IMR-90 (cell line): ENCODE results near the gene STAC. TPM values are rescaled to one million over a fixed set of nuclear protein-coding genes. Genes with fewer than 3 reads are reported as not detected.

ENCODE experiments used
- ATAC-seq: fragments of 200-7000 bp; cut with Tn5 transposase; 2 replicates; pipeline ENCODE4 v1.9.1; 2020; ENCODE audit warnings: low read depth, mild to moderate bottlenecking, moderate library complexity
- BruUV-seq: library from RNA; stranded (reverse); fragments of 400-500 nt; replicated peaks from 2 replicates; lab custom pipeline; 2021; lab: Mats Ljungman, UMichigan
- CTCF ChIA-PET: fragments of 300-600 bp; formaldehyde crosslinking; extraction: SDS; loops from one replicate; lab custom pipeline; 2021; ENCODE audit warnings: antibody characterized with exemption; lab: Yijun Ruan, JAX
- POLR2A ChIA-PET: fragments of 300-600 bp; sonication (Branson Sonifier 250); formaldehyde crosslinking; loops from one replicate; lab custom pipeline; 2022; ENCODE audit warnings: antibody characterized with exemption; ENCODE audit not compliant: unreplicated experiment; lab: Charles Lee
- DNase-seq: peaks from one replicate; pipeline ENCODE4 v3.0.0; 2013
- H2AFZ ChIP-seq: replicated peaks from 2 replicates; pipeline ENCODE3; 2013; ENCODE audit warnings: low read length, mild to moderate bottlenecking; ENCODE audit not compliant: poor library complexity
- H2AK5ac ChIP-seq: 2 replicates; pipeline ENCODE4 v1.6.1; 2013; ENCODE audit warnings: low read depth, low read length, inconsistent platforms
- H2AK9ac ChIP-seq: replicated peaks from 2 replicates; pipeline ENCODE3; 2013; ENCODE audit warnings: mild to moderate bottlenecking, low read depth, low read length, moderate library complexity; ENCODE audit not compliant: poor library complexity
- H2BK120ac ChIP-seq: 2 replicates; pipeline ENCODE4 v1.6.1; 2013; ENCODE audit warnings: low read depth, low read length, inconsistent platforms
- H2BK15ac ChIP-seq: 3 replicates; pipeline ENCODE4 v1.6.1; 2013; ENCODE audit warnings: low read depth, low read length, inconsistent platforms
- H2BK20ac ChIP-seq: 2 replicates; pipeline ENCODE4 v1.6.1; 2013; ENCODE audit warnings: low read depth, mild to moderate bottlenecking, inconsistent platforms, low read length, moderate library complexity
- H2BK5ac ChIP-seq: 2 replicates; pipeline ENCODE4 v1.6.1; 2013; ENCODE audit warnings: mild to moderate bottlenecking, low read depth, low read length, inconsistent platforms; ENCODE audit not compliant: poor library complexity, severe bottlenecking
- H3K14ac ChIP-seq: replicated peaks from 2 replicates; pipeline ENCODE4 v1.6.1; 2013; ENCODE audit warnings: low read depth, low read length, inconsistent platforms
- H3K18ac ChIP-seq: 2 replicates; pipeline ENCODE4 v1.6.1; 2013; ENCODE audit warnings: low read depth, low read length, control low read depth
- H3K23ac ChIP-seq: 2 replicates; pipeline ENCODE4 v1.6.1; 2013; ENCODE audit warnings: low read depth, low read length, inconsistent platforms
- H3K27ac ChIP-seq: 2 replicates; pipeline ENCODE4 v1.5.1; 2013; ENCODE audit warnings: mild to moderate bottlenecking, control low read depth, low read length; ENCODE audit not compliant: insufficient read depth
- H3K27me3 ChIP-seq: 2 replicates; pipeline ENCODE4 v1.6.1; 2013; ENCODE audit warnings: low read length; ENCODE audit not compliant: control insufficient read depth, insufficient read depth
- H3K36me3 ChIP-seq: 2 replicates; pipeline ENCODE4 v1.6.1; 2013; ENCODE audit warnings: low read length, mixed read lengths; ENCODE audit not compliant: control insufficient read depth, insufficient read depth
- H3K4ac ChIP-seq: 2 replicates; pipeline ENCODE4 v1.6.1; 2013; ENCODE audit warnings: low read depth, low read length, inconsistent platforms
- H3K4me1 ChIP-seq: 2 replicates; pipeline ENCODE4 v1.6.1; 2013; ENCODE audit warnings: low read length, mixed read lengths; ENCODE audit not compliant: control insufficient read depth, insufficient read depth
- H3K4me2 ChIP-seq: 2 replicates; pipeline ENCODE4 v1.6.1; 2013; ENCODE audit warnings: low read depth, mild to moderate bottlenecking, control low read depth, low read length, moderate library complexity
- H3K4me3 ChIP-seq: 2 replicates; pipeline ENCODE4 v1.5.1; 2013; ENCODE audit warnings: low read depth, mild to moderate bottlenecking, control low read depth, low read length, moderate library complexity; ENCODE audit not compliant: insufficient read depth
- H3K56ac ChIP-seq: 2 replicates; pipeline ENCODE4 v1.6.1; 2013; ENCODE audit warnings: low read length, inconsistent platforms; ENCODE audit not compliant: insufficient read depth; ENCODE audit errors: extremely low read depth
- H3K79me1 ChIP-seq, 2 experiments: 2 replicates each; pipeline ENCODE4 v1.6.1; 2013; ENCODE audit warnings: low read length in 2 of 2, inconsistent platforms in 1 of 2, low read depth in 1 of 2
- H3K9ac ChIP-seq: 2 replicates; pipeline ENCODE4 v1.6.1; 2013; ENCODE audit warnings: low read depth, low read length, control low read depth
- H3K9me1 ChIP-seq: 2 replicates; pipeline ENCODE4 v1.6.1; 2013; ENCODE audit warnings: low read length, inconsistent platforms; ENCODE audit not compliant: insufficient read depth
- H3K9me3 ChIP-seq: 2 replicates; pipeline ENCODE4 v1.6.1; 2013; ENCODE audit warnings: low read length; ENCODE audit not compliant: control insufficient read depth, insufficient read depth
- H4K20me1 ChIP-seq: 2 replicates; pipeline ENCODE4 v1.6.1; 2013; ENCODE audit warnings: low read length, inconsistent platforms; ENCODE audit not compliant: insufficient read depth
- H4K5ac ChIP-seq: 2 replicates; pipeline ENCODE4 v1.6.1; 2013; ENCODE audit warnings: mild to moderate bottlenecking, low read depth, low read length, control low read depth
- H4K8ac ChIP-seq, 2 experiments: 2 replicates each; pipeline ENCODE4 v1.6.1; 2013; ENCODE audit warnings: low read depth in 2 of 2, low read length in 2 of 2, control low read depth in 1 of 2, inconsistent platforms in 1 of 2
- H4K91ac ChIP-seq: 2 replicates; pipeline ENCODE4 v1.6.1; 2013; ENCODE audit warnings: low read depth, low read length, inconsistent platforms; ENCODE audit not compliant: insufficient read depth
- CEBPB ChIP-seq: IDR thresholded peaks from 2 replicates; pipeline ENCODE4 v1.6.1; 2012; ENCODE audit warnings: low read depth, low read length, improper control_type of control experiment
- CHD1 ChIP-seq: IDR thresholded peaks from 2 replicates; pipeline ENCODE4 v1.6.1; 2012; ENCODE audit warnings: low read depth, low read length, improper control_type of control experiment
- CTCF ChIP-seq: conservative IDR thresholded peaks from 2 replicates; pipeline ENCODE4 v1.5.1; 2012; ENCODE audit warnings: mild to moderate bottlenecking, low read depth, low read length, improper control_type of control experiment
- ELK1 ChIP-seq: fragments of 150-350 bp; IDR thresholded peaks from 2 replicates; pipeline ENCODE4 v1.6.1; 2016; ENCODE audit warnings: low read depth, mild to moderate bottlenecking, low read length, moderate library complexity, borderline replicate concordance
- MAZ ChIP-seq: IDR thresholded peaks from 2 replicates; pipeline ENCODE4 v1.6.1; 2012; ENCODE audit warnings: low read depth, mild to moderate bottlenecking, low read length, improper control_type of control experiment, moderate library complexity, borderline replicate concordance
- NFE2L2 ChIP-seq: fragments of 150-350 bp; IDR thresholded peaks from 2 replicates; pipeline ENCODE4 v1.6.1; 2016; ENCODE audit warnings: low read depth, mild to moderate bottlenecking, low read length
- POLR2A ChIP-seq: IDR thresholded peaks from 2 replicates; pipeline ENCODE4 v1.6.1; 2012; ENCODE audit warnings: mild to moderate bottlenecking, low read depth, low read length
- RFX5 ChIP-seq: IDR thresholded peaks from 2 replicates; pipeline ENCODE4 v1.8.0; 2012; ENCODE audit warnings: low read depth, mild to moderate bottlenecking, low read length, moderate library complexity
- SMC3 ChIP-seq: fragments of 150-350 bp; IDR thresholded peaks from 2 replicates; pipeline ENCODE4 v1.6.1; 2016; ENCODE audit warnings: low read depth, mild to moderate bottlenecking, antibody characterized with exemption, low read length, moderate library complexity
- USF2 ChIP-seq: fragments of 150-350 bp; IDR thresholded peaks from 2 replicates; pipeline ENCODE4 v1.6.1; 2017; ENCODE audit warnings: mild to moderate bottlenecking, antibody characterized with exemption, low read length, low read depth
- WGBS, 2 experiments: methylation state at CpG; one replicate each; pipeline versions ENCODE4 v1.1.5 to v1.1.7; 2013; ENCODE audit warnings: missing lambda C conversion rate in 2 of 2; ENCODE audit not compliant: insufficient read length in 1 of 2; ENCODE audit errors: extremely low coverage in 2 of 2; 5-methylcytosine and 5-hydroxymethylcytosine counted together
- dilution Hi-C: fragments of 300-500 bp; cut with HindIII; formaldehyde crosslinking; loops from one replicate; pipeline ENCODE4 v1.14.3; 2018; ENCODE audit warnings: low sequenced_read_pairs; ENCODE audit not compliant: unreplicated experiment
- in situ Hi-C: fragments of 300-500 bp; cut with MboI; formaldehyde crosslinking; loops from 3 replicates; pipeline ENCODE4 v1.14.3; 2019; ENCODE audit warnings: low sequenced_read_pairs, inconsistent platforms, mixed read lengths
- intact Hi-C: fragments of 100-400 bp; cut with micrococcal nuclease; formaldehyde crosslinking; loops from 2 replicates; pipeline ENCODE4 v1.10.0; 2022
- polyA plus RNA-seq, 3 experiments: library from polyadenylated mRNA; depleted of rRNA; stranded (reverse); fragments of >200 nt; gene quantifications; 2 replicates each; pipeline ENCODE4 v1.2.3, GENCODE V29; 2012; ENCODE audit warnings: low replicate concordance in 1 of 3
- total RNA-seq: library from RNA; depleted of rRNA; stranded (reverse); fragments of >200 nt; gene quantifications from 2 replicates; pipeline ENCODE4 v1.2.3, GENCODE V29; 2012

STAC gene
- total and polyA plus RNA-seq, 2 of the 4 experiments (the other 2 are of a cell fraction), result 0.19 to 0.36 TPM

GRCh38 chr3:36542186-36542585 is 161.9 kb downstream of the STAC start:
- Histone ChIP-seq H2BK120ac (no peak overlapping the region), H2BK20ac (no peak overlapping the region), H2AK5ac (no peak overlapping the region), H2AK9ac (no peak overlapping the region), H3K4ac (no peak overlapping the region), H4K5ac (no peak overlapping the region), H4K8ac (no peak overlapping the region), H4K91ac (no peak overlapping the region), H3K9ac (no peak overlapping the region), H2BK5ac (no peak overlapping the region), H3K18ac (no peak overlapping the region), H3K9me3 (no peaks in the 10 kb centered on the region), H3K9me1 (no peaks in the 10 kb centered on the region), H3K79me1 (no peaks in the 10 kb centered on the region), H3K4me3 (no peak overlapping the region), H2BK15ac (no peak overlapping the region), H3K36me3 (no peaks in the 10 kb centered on the region), H3K23ac (no peak overlapping the region), H3K27me3 (no peaks in the 10 kb centered on the region; the same call in 1 of the 2 replicates), H3K56ac (no peak overlapping the region), H3K4me1 (no peaks in the 10 kb centered on the region), H2AFZ (no peak overlapping the region), H3K14ac (no peak overlapping the region), H3K27ac (no peak overlapping the region), H3K4me2 (no peak overlapping the region), H4K20me1 (no peaks in the 10 kb centered on the region)
- TF ChIP-seq NFE2L2, result no peak
- TF ChIP-seq POLR2A, result no peak
- TF ChIP-seq USF2, result no peak
- no peak for TF ChIP-seq ELK1
- TF ChIP-seq CHD1, result no peak
- no peak for TF ChIP-seq CEBPB
- no peak for TF ChIP-seq RFX5
- TF ChIP-seq SMC3, result no peak
- TF ChIP-seq CTCF, result no peak
- no peak for TF ChIP-seq MAZ
- no TSS peak for BruUV-seq
- ATAC-seq (no peak), DNase-seq (no peak)
- 39% methylated on average over 2 of the region's 2 CpGs; no CpG with 5 or more reads in 1 of the 2 experiments for WGBS, 2 experiments
- CTCF ChIA-PET, result interaction anchor here (0.8 kb wide), 1 partner anchor 17 kb away, joined by 3 read pairs; no protein-coding TSS in a partner anchor
- in situ Hi-C loops, result no loop called here
- intact Hi-C loops, result loop anchor here (5.0 kb wide), 1 partner anchor 160 kb away; no protein-coding TSS in a partner anchor
- dilution Hi-C loops, result no loop called here
- POLR2A ChIA-PET, result no interaction called here
